ENCODE measurements around the gene CDH6.

CDH6 gene

DNA sequence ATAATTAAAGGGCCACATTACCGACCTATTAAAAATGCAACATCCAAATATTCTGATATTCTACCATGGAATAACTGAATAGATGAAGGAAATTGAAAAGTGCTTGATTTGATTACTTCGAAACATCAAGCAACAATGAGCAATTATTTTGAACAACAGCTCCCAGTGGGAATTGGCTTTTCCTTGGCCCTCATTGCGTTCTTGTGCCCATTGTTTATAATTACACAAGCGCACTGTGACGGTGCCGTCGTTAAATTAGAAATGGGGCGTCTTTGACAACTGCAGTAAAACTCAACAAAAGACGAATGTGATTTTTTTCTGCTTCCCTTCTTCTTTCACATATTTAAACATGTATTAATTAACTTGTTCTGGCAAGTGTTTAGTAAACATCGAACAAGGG, 61.6 kb downstream of the CDH6 start:
- DNase-seq = no peak

- no peak for DNase-seq
Measured at GRCh38 chr5:31268256-31268655, 74.8 kb downstream of the CDH6 start.

- no peak for DNase-seq
Measured at GRCh38 chr5:31268686-31269085, 75.2 kb downstream of the CDH6 start.

DNA sequence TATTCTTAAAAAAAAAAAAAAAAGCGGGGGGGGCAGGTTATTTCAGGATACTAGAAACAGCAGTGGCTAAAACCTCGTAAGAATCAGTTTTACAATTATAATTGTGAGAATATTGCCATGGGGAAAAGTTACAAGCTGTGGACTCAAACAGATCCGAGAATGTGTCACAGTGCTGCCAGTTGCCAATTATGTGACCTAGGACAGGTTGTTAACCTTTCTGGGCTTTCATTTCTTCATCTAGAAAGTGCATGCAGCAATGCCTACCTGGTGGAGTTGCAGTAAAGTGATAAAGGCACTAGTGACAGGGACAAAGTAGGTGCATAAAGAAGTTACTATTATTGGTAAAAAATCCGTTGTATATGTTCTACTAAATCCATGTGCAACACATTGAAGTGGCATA, 75.8 kb downstream of the CDH6 start:
- no peak for DNase-seq

DNA sequence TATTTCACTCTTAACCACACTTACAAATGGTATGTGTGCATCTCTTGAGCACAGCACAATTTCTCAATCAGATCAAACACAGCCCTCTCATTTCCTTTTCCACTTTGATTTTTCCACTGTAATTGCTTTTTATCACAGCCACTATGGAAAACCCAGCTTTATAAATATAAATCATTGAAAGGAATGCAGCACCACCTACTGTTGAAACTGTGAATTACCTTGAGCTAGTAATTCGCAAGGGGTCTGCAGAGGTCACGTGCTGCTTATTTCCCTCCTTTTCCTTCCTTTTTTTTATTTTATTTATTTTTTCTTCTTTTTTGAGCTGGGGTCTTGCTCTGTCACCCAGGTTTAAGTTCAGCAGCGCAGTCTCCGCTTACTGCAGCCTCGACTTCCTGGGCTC, 76.9 kb downstream of the CDH6 start:
- no peak for DNase-seq

DNA sequence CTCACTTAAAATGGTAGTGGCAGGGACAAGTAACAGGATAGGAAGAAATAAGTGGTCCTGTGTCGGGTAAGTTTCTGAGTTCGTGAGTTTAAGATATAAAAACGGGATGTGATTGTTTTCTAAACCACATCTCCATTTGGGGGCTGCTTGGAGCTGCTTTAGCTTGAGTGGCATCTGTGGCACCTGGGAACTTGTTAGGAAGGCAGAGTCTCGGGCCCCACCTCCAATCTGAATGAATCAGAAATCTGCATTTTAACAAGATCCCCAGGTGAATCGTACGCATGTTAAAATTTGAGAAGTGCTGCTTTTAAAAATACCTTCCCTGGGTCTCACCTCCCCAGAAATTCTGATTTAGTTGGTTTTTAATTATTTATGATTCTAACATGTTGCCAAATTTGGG, 78.1 kb downstream of the CDH6 start:
- DNase-seq = no peak

GRCh38 chr5:31273161-31273560, 79.7 kb downstream of the CDH6 start:
- DNase-seq = no peak

DNA sequence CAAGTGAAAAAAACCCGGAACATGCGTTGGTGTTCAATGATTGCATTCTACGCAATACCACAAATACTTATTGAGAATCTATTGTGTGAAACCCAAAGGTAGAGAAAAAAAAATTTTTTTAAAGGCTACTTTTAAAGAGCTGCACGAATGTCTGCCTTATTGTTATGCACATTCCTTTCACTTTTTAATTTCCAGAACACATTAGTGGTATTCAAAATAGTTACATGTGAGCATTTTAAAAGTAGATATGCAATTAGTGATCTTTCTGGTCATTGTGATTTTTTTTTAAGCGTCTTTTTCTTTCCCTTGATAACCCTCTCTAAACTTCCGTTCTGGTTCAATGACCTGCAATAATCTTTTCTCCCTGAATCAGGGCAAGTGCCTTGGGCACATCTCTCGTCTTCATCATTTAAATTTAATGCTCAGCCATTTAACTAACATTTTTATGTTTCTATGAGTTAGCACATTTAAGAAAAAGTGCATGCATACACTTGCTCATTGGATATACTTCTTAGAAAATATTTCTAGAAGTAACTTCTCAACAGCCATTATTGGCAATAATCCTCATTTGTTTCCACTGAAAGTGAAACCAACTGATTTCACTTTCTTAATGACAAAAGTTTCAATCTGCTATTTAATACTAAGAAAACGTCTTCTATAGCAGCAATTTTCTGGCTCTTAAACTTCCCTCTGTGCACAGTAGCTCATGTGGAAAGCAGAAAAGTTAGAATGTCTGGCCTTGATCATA, 80.3 kb downstream of the CDH6 start:
- DNase-seq = no peak

DNA sequence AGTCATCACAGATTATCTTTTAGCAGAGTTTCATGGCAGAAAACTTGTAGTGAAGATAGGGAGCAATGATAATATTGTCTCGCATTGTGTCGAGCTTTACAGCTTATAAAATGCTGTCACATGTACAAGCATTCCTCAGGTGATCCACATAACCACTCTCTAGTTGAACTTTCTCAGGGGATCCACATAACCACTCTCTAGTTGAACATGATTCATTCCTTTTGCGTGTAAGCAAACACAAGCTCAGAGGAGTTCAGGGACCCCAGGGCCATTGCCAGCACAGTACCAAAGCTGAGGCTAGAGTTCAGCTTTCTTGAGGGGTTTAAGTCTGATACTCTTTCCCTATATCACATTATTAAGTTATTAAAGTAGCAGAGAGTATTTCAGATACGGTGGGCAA, 86.7 kb downstream of the CDH6 start:
- DNase-seq = no peak

DNA sequence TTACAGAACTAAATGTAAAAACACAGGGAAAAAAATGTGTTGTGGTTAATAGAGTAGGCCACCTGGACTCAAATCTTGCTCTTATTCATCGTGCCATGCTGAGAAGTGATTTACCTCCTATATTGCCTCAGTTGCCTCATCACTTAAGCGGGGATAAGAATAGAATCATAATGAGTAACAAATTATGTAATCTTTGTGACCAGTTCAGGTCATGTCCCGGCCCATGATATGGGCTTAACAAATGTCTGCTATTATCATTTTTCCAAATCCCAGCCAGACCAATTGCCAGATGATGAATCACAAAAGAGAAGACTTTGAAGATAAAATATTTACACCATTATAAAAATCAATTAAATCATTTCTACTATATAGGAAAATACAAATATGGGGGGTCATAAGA, 89.8 kb downstream of the CDH6 start:
- no peak for DNase-seq

DNA sequence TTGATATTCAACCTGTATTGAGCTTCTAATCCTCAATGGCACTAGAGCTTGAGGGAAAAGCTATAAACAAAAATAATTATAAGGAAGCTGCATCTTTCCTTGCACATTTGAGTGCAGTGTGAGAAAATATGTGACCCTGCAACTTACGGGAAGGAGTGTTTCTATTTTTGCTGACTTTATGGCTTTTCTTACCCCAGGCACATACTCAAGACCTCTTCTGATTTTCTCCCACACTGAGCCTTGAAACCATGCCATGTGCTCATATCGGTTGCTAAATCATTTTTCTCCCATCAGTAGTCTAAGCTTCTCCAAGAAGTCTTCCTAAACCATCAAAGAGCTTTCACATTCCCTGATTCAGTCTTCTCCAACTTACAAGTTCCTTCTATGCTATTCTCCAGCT, 91.5 kb downstream of the CDH6 start:
- DNase-seq = no peak

GRCh38 chr5:31287985-31288384, 94.5 kb downstream of the CDH6 start:
- DNase-seq = no peak

- no peak for DNase-seq
Measured at GRCh38 chr5:31289429-31289828, 95.9 kb downstream of the CDH6 start.

- DNase-seq = no peak
Measured at GRCh38 chr5:31291323-31291854, 97.9 kb downstream of the CDH6 start.

- no peak for DNase-seq
Measured at GRCh38 chr5:31300501-31300900, 107.0 kb downstream of the CDH6 start.

DNA sequence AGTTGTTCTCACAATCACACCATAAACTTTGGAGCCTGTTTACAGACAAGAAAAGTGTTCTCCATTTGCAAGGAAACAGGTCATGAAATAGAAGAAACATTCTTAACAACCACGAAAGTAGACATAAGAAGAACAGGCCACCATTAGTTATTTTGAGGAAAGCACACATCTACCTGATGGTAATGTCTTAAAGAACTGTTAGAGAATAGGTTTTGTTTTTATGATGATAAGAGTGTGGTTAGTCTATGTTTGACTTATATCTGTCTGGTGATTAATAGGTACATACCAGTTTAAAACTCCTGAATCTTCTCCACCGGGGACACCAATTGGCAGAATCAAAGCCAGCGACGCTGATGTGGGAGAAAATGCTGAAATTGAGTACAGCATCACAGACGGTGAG, 108.3 kb downstream of the CDH6 start:
- no peak for DNase-seq

- DNase-seq = no peak
Measured at GRCh38 chr5:31303688-31304087, 110.2 kb downstream of the CDH6 start.

DNA sequence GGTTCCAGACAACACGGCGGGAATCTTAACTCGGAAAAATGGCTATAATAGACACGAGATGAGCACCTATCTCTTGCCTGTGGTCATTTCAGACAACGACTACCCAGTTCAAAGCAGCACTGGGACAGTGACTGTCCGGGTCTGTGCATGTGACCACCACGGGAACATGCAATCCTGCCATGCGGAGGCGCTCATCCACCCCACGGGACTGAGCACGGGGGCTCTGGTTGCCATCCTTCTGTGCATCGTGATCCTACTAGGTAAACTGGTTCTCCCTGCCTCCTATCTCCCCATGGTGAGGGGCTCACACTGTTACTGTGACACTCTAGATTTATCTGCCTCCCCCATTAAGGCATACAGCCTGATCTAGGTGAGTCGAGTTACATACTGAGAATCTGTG, 124.2 kb downstream of the CDH6 start:
- no peak for DNase-seq

- DNase-seq = no peak
Measured at GRCh38 chr5:31319335-31319734, 125.8 kb downstream of the CDH6 start.

DNA sequence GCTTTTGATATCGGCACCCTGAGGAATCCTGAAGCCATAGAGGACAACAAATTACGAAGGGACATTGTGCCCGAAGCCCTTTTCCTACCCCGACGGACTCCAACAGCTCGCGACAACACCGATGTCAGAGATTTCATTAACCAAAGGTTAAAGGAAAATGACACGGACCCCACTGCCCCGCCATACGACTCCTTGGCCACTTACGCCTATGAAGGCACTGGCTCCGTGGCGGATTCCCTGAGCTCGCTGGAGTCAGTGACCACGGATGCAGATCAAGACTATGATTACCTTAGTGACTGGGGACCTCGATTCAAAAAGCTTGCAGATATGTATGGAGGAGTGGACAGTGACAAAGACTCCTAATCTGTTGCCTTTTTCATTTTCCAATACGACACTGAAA, 129.5 kb downstream of the CDH6 start:
- no peak for DNase-seq

GRCh38 chr5:31324842-31325241, 131.4 kb downstream of the CDH6 start:
- DNase-seq = no peak

DNA sequence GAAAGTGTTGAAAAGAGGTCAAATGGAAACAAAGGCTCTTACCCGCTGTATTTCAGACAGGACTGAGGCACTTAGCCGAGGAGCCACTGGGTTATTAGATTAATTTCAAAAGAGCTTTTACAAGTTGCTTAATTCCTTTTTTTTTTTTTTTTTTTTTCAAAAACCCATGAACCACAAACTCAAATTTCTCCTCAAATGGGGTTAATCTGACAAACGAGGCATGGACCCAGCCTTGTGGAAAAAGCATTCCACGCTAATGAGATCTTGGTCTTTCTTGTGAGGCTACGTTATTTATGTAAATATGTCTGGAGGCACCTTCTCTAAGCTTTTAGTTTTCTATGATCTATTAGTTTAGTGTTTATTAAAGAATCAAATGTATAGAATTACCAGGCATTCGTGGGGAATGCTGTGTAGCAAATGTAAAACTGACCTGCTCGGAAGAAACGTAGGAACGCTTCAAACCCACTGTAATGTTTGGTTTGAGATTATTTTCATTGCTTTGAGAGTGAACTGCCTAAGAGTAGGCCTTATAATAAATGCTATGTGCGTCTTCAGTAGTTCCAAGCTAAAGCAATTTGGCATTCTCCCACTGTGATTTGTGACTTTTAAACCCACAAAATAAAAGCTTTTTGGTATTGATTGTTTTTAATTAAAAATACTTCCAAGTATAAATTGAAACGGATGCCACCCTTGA, 134.7 kb downstream of the CDH6 start:
- DNase-seq = no peak

DNA sequence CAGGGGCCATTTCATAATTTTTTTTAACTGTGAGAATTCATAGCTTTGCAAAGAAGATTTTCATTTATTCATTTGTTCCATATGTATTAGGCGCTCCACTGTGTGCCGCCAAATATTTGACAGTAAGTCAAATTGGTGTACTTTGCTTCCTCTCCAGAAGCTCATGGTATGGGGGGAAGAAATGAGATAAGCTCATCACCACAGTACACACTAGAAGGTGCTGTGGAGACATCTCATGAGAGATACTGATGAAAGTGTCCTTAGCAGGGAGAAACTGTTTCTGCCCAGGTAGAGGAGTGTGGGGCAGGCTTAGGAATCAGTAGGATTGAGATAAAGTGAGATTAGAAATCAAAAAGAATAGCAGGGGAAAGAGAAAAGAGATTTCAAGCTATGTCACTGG, 136.2 kb downstream of the CDH6 start:
- no peak for DNase-seq

- DNase-seq = no peak
Measured at GRCh38 chr5:31332160-31332559, 138.7 kb downstream of the CDH6 start.

GRCh38 chr5:31333475-31333874, 140.0 kb downstream of the CDH6 start:
- DNase-seq = no peak
